ENCODE measurements around the gene CEP97. TPM values are rescaled to one million over a fixed set of nuclear protein-coding genes. Genes with fewer than 3 reads are reported as not detected.

The CEP97 gene
- polyA plus RNA-seq, 1 donor (not counting 4 experiments of a cell fraction or from before 2014, with no cell fraction given) = 3.6 TPM

DNA sequence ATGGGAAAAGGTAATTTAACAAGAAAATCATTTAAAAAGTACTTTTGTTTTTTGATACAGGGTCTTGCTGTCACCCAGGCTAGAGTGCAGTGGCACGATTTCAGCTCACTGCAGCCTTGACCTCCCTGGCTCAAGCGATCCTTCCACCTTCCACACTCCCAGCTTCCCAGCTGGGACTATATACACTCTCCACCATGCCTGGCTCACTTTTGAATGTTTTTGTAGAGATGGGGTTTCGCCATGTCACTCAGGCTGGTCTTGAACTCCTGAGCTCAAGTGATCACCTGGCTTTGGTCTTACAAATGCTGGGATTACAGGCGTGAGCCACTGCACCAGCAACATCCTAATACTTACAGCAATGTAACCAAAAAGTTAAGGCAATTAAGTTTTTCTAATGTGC lies 43.9 kb upstream of the CEP97 start:
- FAIRE-seq = no peak
- no peak for DNase-seq (ENCODE audit: low read depth, low spot score)
- no peak overlapping the region for H3K27ac ChIP-seq (ENCODE audit: control insufficient read depth, insufficient read depth, low read length)
- no peak overlapping the region for H2AFZ ChIP-seq (ENCODE audit: control insufficient read depth, low read length)
- no peak overlapping the region for H3K4me2 ChIP-seq (ENCODE audit: control insufficient read depth, extremely low read depth, insufficient read depth, low read depth, low read length)
- no peaks in the 10 kb centered on the region for H3K27me3 ChIP-seq (ENCODE audit: control insufficient read depth, extremely low read depth, insufficient read depth, low read length)
- H3K79me2 ChIP-seq (ENCODE audit: control insufficient read depth, insufficient read depth, low read length) = peaks cover 61% of the 10 kb centered on the region
- no peak overlapping the region for H3K4me3 ChIP-seq (ENCODE audit: control insufficient read depth in 2 of 3, extremely low read depth in 1 of 3, insufficient read depth in 2 of 3, low read depth in 1 of 3, low read length in 3 of 3)
- peaks cover 20% of the 10 kb centered on the region for H3K4me1 ChIP-seq (ENCODE audit: control insufficient read depth, extremely low read depth, insufficient read depth, low read length)
- no peaks in the 10 kb centered on the region for H3K9me3 ChIP-seq (ENCODE audit: control insufficient read depth, low read depth, low read length)
- no peaks in the 10 kb centered on the region for H3K9me1 ChIP-seq (ENCODE audit: control insufficient read depth, extremely low read depth, insufficient read depth, low read length)
- TF ChIP-seq EZH2 (IDR thresholded peaks at IDR 0.05; ENCODE audit: low read length) = no peak
- TF ChIP-seq, protein P1, sequence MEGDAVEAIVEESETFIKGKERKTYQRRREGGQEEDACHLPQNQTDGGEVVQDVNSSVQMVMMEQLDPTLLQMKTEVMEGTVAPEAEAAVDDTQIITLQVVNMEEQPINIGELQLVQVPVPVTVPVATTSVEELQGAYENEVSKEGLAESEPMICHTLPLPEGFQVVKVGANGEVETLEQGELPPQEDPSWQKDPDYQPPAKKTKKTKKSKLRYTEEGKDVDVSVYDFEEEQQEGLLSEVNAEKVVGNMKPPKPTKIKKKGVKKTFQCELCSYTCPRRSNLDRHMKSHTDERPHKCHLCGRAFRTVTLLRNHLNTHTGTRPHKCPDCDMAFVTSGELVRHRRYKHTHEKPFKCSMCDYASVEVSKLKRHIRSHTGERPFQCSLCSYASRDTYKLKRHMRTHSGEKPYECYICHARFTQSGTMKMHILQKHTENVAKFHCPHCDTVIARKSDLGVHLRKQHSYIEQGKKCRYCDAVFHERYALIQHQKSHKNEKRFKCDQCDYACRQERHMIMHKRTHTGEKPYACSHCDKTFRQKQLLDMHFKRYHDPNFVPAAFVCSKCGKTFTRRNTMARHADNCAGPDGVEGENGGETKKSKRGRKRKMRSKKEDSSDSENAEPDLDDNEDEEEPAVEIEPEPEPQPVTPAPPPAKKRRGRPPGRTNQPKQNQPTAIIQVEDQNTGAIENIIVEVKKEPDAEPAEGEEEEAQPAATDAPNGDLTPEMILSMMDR (optimal IDR thresholded peaks at IDR 0.05 in 1 of 3, IDR thresholded peaks at IDR 0.05 in 1 of 3, conservative IDR thresholded peaks at IDR 0.05 in 1 of 3; ENCODE audit: extremely low read depth in 1 of 3, insufficient read depth in 2 of 3, low read length in 3 of 3) = no peak
- peaks cover 20 to 37% of the 10 kb centered on the region in 2 experiments for H3K36me3 ChIP-seq (ENCODE audit: control insufficient read depth in 2 of 2, extremely low read depth in 1 of 2, insufficient read depth in 2 of 2, low read length in 2 of 2)
- dilution Hi-C loops (cut with MboI; ENCODE audit: extremely low pct_ligation_motif_present, low sequenced_read_pairs) = no loop called here
- H3K9ac ChIP-seq (ENCODE audit: control insufficient read depth, extremely low read depth, insufficient read depth, low read length) = no peak overlapping the region
- H4K20me1 ChIP-seq (ENCODE audit: control insufficient read depth, extremely low read depth, insufficient read depth, low read length) = peaks cover 23% of the 10 kb centered on the region

DNA sequence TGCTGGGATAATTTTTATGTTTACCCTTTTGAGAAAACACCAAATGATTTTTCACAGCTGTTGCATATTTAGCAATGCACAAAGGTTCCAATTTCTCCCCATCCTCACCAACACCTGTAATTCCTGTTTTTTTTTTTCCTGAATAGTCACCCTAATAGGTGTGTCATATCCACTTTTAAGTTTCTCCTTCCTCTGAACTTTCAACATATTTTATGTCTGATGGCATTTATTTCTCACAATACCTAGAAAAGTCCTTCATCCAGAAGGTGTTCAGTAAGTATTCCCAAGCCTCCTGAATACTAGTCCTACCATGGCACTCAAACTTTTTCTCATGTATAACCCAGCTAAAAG lies 39.4 kb upstream of the CEP97 start:
- H3K4me1 ChIP-seq (ENCODE audit: control insufficient read depth, extremely low read depth, insufficient read depth, low read length) = peaks cover 15% of the 10 kb centered on the region
- no peaks in the 10 kb centered on the region for H3K9me1 ChIP-seq (ENCODE audit: control insufficient read depth, extremely low read depth, insufficient read depth, low read length)
- H3K27ac ChIP-seq (ENCODE audit: control insufficient read depth, insufficient read depth, low read length) = peak overlapping the region; percentile 87
- peak overlapping the region; percentile 73 to 96 (median 93) for H3K4me3 ChIP-seq (ENCODE audit: control insufficient read depth in 2 of 3, extremely low read depth in 1 of 3, insufficient read depth in 2 of 3, low read depth in 1 of 3, low read length in 3 of 3)
- H2AFZ ChIP-seq (ENCODE audit: control insufficient read depth, low read length) = no peak overlapping the region
- peak overlapping the region; percentile 90 for H3K9ac ChIP-seq (ENCODE audit: control insufficient read depth, extremely low read depth, insufficient read depth, low read length)
- H3K9me3 ChIP-seq (ENCODE audit: control insufficient read depth, low read depth, low read length) = no peaks in the 10 kb centered on the region
- peaks cover 20 to 41% of the 10 kb centered on the region in 2 experiments for H3K36me3 ChIP-seq (ENCODE audit: control insufficient read depth in 2 of 2, extremely low read depth in 1 of 2, insufficient read depth in 2 of 2, low read length in 2 of 2)
- H3K27me3 ChIP-seq (ENCODE audit: control insufficient read depth, extremely low read depth, insufficient read depth, low read length) = no peaks in the 10 kb centered on the region
- FAIRE-seq = no peak
- dilution Hi-C loops (cut with MboI; ENCODE audit: extremely low pct_ligation_motif_present, low sequenced_read_pairs) = no loop called here
- H4K20me1 ChIP-seq (ENCODE audit: control insufficient read depth, extremely low read depth, insufficient read depth, low read length) = peaks cover 23% of the 10 kb centered on the region
- TF ChIP-seq, protein P1 (optimal IDR thresholded peaks at IDR 0.05 in 1 of 3, IDR thresholded peaks at IDR 0.05 in 1 of 3, conservative IDR thresholded peaks at IDR 0.05 in 1 of 3; ENCODE audit: extremely low read depth in 1 of 3, insufficient read depth in 2 of 3, low read length in 3 of 3) = no peak
- TF ChIP-seq EZH2 (IDR thresholded peaks at IDR 0.05; ENCODE audit: low read length) = no peak
- DNase-seq (ENCODE audit: low read depth, low spot score) = no peak
- peaks cover 55% of the 10 kb centered on the region for H3K79me2 ChIP-seq (ENCODE audit: control insufficient read depth, insufficient read depth, low read length)
- peak overlapping the region; percentile 96 for H3K4me2 ChIP-seq (ENCODE audit: control insufficient read depth, extremely low read depth, insufficient read depth, low read depth, low read length)

All from keratinocyte (primary cell).